Measurements from ENCODE around the gene DPH7. TPM values are rescaled to one million over a fixed set of nuclear protein-coding genes. Genes with fewer than 3 reads are reported as not detected.

DPH7 gene
- total RNA-seq, 1 experiment from 2014 or later, result 27.5 TPM

DNA sequence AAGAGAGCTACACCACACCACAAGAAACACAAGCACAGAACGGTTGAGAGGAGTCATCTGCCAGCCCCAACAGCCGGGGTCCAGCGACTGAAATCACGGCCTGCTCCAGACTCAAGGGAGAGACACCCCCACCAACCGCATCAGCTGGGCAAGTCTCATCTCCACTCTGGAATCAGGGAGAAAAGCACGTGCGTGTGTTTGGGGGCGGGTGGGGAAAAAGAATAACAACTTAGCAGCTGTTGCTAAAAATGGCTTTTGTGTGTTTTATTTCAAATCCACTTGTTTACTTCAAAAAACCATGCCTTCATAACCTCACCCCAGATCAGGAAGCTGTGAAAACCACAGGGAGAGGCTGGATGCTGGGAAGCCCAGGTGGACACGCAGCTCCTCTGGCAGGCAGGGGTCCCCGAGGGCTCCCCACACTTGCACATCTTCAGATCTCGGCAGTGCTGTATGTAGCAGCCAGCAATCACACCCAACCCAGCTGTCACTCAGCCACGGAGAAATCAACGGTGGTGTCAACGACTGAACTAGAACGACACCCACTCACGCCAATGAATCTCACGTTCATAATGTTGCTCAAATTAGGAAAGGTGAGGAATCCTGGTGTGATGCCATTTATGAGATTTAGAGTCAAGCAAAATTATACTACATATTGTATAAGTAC lies 47.5 kb downstream of the DPH7 start:
- no peak overlapping the region for H3K4me2 ChIP-seq (ENCODE audit: low read depth, low read length, poor library complexity, severe bottlenecking)
- 0 out of 2 replicates have a peak, but pooled peaks cover 7% of the 10 kb centered on the region for H4K20me1 ChIP-seq (ENCODE audit: insufficient read depth, low read depth, low read length)
- H3K4me3 ChIP-seq (ENCODE audit: low read length), result no peak overlapping the region
- H3K36me3 ChIP-seq (ENCODE audit: insufficient read depth, low read length), result no peaks in the 10 kb centered on the region
- no peaks in the 10 kb centered on the region for H3K79me2 ChIP-seq (ENCODE audit: low read length)
- H3K9ac ChIP-seq (ENCODE audit: low read length), result no peak overlapping the region
- no peak for DNase-seq
- no peak overlapping the region for H2AFZ ChIP-seq (ENCODE audit: low read length)
- no peaks in the 10 kb centered on the region for H3K9me2 ChIP-seq (replicated peaks; ENCODE audit: insufficient read depth, low read length)
- peaks cover 6% of the 10 kb centered on the region for H3K4me1 ChIP-seq (ENCODE audit: low read length)
- no peaks in the 10 kb centered on the region for H3K27me3 ChIP-seq (ENCODE audit: low read length)
- no peak overlapping the region for H3K27ac ChIP-seq (ENCODE audit: low read length)
- H3K9me3 ChIP-seq (ENCODE audit: low read length), result no peaks in the 10 kb centered on the region

DNA sequence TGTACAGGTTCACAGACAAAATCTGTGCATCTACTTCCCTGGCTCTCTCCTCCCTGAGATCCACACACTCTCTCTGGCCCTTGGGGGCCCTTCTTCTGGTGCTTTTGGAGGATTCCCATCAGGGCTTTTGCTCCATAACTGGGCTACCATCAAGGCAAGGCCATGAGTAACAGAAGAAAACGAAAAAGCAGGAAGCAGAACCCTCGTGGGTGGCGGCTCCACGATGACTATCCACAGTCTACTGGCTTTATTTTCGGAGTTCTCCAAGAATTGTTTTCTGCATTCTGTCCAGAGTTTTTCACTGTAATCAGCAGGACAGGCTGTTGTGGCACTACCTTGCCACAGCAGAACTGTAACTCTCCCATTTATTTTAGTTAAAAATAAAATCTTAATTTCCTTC lies 48.4 kb downstream of the DPH7 start:
- no peak overlapping the region for H3K27ac ChIP-seq (ENCODE audit: low read length)
- no peaks in the 10 kb centered on the region for H3K27me3 ChIP-seq (ENCODE audit: low read length)
- H2AFZ ChIP-seq (ENCODE audit: low read length), result no peak overlapping the region
- H3K4me3 ChIP-seq (ENCODE audit: low read length), result no peak overlapping the region
- H4K20me1 ChIP-seq (ENCODE audit: insufficient read depth, low read depth, low read length), result 0 out of 2 replicates have a peak, but pooled peaks cover 7% of the 10 kb centered on the region
- no peak for DNase-seq
- no peaks in the 10 kb centered on the region for H3K9me3 ChIP-seq (ENCODE audit: low read length)
- H3K4me2 ChIP-seq (ENCODE audit: low read depth, low read length, poor library complexity, severe bottlenecking), result no peak overlapping the region
- H3K36me3 ChIP-seq (ENCODE audit: insufficient read depth, low read length), result no peaks in the 10 kb centered on the region
- no peaks in the 10 kb centered on the region for H3K79me2 ChIP-seq (ENCODE audit: low read length)
- peaks cover 6% of the 10 kb centered on the region for H3K4me1 ChIP-seq (ENCODE audit: low read length)
- H3K9me2 ChIP-seq (replicated peaks; ENCODE audit: insufficient read depth, low read length), result no peaks in the 10 kb centered on the region
- no peak overlapping the region for H3K9ac ChIP-seq (ENCODE audit: low read length)

DNA sequence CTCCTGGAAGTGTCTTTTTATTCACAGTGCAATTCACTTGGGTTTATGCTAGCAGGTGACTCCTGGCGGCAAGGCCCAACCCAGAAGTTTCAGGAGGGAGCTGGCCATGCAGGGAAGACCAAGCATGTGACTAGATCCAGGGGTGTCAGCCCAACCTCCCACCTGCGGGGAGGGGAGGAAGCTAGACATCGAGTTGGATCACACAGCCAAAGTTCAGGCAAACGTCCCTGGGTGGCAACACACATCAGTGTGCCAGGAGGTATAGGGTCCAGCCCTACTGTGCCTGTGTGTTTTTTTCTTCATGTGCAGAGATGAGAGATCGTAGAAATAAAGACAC lies 53.8 kb downstream of the DPH7 start:
- H3K27me3 ChIP-seq (ENCODE audit: low read length), result no peaks in the 10 kb centered on the region
- H3K4me2 ChIP-seq (ENCODE audit: low read depth, low read length, poor library complexity, severe bottlenecking), result no peak overlapping the region
- no peak overlapping the region for H2AFZ ChIP-seq (ENCODE audit: low read length)
- no peaks in the 10 kb centered on the region for H3K9me2 ChIP-seq (replicated peaks; ENCODE audit: insufficient read depth, low read length)
- DNase-seq, result no peak
- H4K20me1 ChIP-seq (ENCODE audit: insufficient read depth, low read depth, low read length), result no peaks in the 10 kb centered on the region
- H3K9me3 ChIP-seq (ENCODE audit: low read length), result no peaks in the 10 kb centered on the region
- H3K36me3 ChIP-seq (ENCODE audit: insufficient read depth, low read length), result no peaks in the 10 kb centered on the region
- H3K9ac ChIP-seq (ENCODE audit: low read length), result no peak overlapping the region
- H3K27ac ChIP-seq (ENCODE audit: low read length), result no peak overlapping the region
- no peaks in the 10 kb centered on the region for H3K79me2 ChIP-seq (ENCODE audit: low read length)
- H3K4me3 ChIP-seq (ENCODE audit: low read length), result no peak overlapping the region
- H3K4me1 ChIP-seq (ENCODE audit: low read length), result no peaks in the 10 kb centered on the region

DNA sequence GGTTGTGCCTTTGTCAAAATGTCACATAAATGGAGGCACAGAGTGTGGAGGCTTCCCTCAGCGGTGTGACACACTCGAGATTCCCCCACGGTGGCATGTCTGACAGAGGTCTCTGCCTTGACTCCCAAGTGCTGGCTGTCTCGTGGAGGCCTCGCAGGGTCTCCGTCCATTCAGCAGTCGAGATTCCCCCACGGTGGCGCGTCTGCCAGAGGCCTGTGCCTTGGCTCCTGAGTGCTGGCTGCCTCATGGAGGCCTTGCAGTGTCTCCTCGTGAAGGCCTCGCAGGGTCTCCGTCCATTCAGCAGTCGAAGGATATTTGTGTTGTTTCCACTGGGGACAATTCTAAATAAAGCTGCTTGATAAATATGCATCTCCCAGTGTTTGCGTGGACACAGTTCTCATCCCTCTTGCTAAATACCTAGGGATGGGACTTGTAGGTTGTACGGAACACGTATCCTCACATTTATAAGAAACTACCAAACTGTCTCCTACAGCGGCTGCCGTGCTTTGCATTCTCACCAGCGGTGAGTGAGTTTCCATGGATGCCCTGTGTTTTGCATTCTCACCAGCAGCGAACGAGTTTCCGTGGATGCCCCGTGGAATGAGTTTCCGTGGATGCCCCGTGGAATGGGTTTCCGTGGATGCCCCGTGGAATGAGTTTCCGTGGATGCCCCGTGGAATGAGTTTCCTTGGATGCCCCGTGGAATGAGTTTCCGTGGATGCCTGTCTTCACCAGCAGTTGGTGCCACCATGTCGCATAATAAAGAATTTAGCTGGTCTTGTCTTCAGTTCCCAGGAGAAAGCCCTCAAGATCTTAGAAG lies 54.4 kb downstream of the DPH7 start:
- no peak overlapping the region for H3K27ac ChIP-seq (ENCODE audit: low read length)
- H3K9me2 ChIP-seq (replicated peaks; ENCODE audit: insufficient read depth, low read length), result no peaks in the 10 kb centered on the region
- no peaks in the 10 kb centered on the region for H3K27me3 ChIP-seq (ENCODE audit: low read length)
- no peaks in the 10 kb centered on the region for H3K9me3 ChIP-seq (ENCODE audit: low read length)
- H4K20me1 ChIP-seq (ENCODE audit: insufficient read depth, low read depth, low read length), result no peaks in the 10 kb centered on the region
- H3K4me2 ChIP-seq (ENCODE audit: low read depth, low read length, poor library complexity, severe bottlenecking), result no peak overlapping the region
- H3K4me3 ChIP-seq (ENCODE audit: low read length), result no peak overlapping the region
- no peaks in the 10 kb centered on the region for H3K4me1 ChIP-seq (ENCODE audit: low read length)
- H3K9ac ChIP-seq (ENCODE audit: low read length), result no peak overlapping the region
- no peaks in the 10 kb centered on the region for H3K79me2 ChIP-seq (ENCODE audit: low read length)
- DNase-seq, result no peak
- no peak overlapping the region for H2AFZ ChIP-seq (ENCODE audit: low read length)
- no peaks in the 10 kb centered on the region for H3K36me3 ChIP-seq (ENCODE audit: insufficient read depth, low read length)

DNA sequence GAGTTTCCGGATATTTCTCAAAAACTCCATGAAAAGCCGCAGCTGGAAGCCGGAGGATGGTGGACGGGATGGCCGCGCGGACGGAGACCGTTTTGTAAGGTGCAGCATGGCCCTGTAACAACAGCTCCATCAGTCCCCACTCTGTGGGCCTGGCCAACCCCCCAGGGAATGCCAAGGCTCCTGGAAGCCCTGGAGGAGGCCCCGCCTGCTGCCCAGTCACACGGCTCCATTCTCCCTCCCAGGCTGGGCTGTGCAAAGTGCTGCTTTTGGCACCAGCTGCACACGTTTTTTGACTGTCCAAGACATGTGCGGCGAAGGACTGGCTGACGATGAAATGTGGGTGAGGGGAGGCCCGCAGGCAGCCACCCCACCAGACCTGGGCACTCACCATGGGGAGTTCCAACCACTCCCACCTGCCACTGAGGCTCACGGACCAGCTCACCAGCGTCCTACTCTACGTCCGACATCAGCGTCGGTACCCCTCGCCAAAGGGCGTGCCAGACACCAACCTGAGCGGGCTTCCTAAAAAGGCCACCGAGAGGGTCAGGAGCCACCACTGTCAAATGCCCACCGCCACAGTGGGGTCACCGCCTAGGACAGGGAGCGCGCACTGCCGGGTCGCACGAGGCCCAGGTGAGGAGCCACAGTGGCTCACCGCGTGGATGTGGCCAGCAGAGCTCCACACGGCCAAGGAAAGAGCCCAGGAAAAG lies 55.8 kb downstream of the DPH7 start:
- Histone ChIP-seq H4K20me1 (ENCODE audit: insufficient read depth, low read depth, low read length) (no peaks in the 10 kb centered on the region), H3K36me3 (ENCODE audit: insufficient read depth, low read length) (no peaks in the 10 kb centered on the region), H2AFZ (ENCODE audit: low read length) (no peak overlapping the region), H3K9ac (ENCODE audit: low read length) (no peak overlapping the region), H3K27ac (ENCODE audit: low read length) (no peak overlapping the region), H3K4me3 (ENCODE audit: low read length) (no peak overlapping the region), H3K27me3 (ENCODE audit: low read length) (no peaks in the 10 kb centered on the region), H3K4me2 (ENCODE audit: low read depth, low read length, poor library complexity, severe bottlenecking) (no peak overlapping the region), H3K9me3 (ENCODE audit: low read length) (no peaks in the 10 kb centered on the region), H3K9me2 (replicated peaks; ENCODE audit: insufficient read depth, low read length) (no peaks in the 10 kb centered on the region), H3K79me2 (ENCODE audit: low read length) (no peaks in the 10 kb centered on the region), H3K4me1 (ENCODE audit: low read length) (no peaks in the 10 kb centered on the region)
- no peak for DNase-seq

DNA sequence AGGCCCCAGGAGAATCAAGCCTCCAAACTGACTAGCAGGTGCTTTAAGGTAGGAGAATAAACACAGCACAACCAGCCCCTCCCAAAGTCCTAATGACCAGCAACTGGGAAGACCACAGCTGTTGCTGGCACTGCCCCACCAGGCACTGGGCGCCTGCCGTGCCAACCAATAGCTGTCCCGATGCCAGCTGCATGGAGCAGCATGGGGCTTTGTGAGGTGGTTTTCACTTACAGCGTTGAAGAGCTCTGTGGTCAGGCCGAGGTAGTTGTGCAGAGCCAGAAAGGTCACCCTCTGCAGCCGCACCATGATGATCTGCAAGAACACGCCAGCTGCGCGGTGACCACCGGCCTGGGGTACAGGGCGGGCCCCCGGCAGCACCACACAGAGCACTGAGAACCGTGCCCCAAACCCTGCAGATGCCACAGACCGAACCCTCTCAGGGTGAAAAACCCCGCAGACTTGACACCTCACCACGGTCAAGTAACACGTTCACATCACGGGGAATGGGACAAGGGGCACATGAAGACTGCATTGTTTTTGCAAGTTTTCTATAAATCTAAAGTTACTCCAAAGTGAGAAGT lies 57.2 kb downstream of the DPH7 start:
- no peak overlapping the region for H2AFZ ChIP-seq (ENCODE audit: low read length)
- H3K4me1 ChIP-seq (ENCODE audit: low read length), result no peaks in the 10 kb centered on the region

DNA sequence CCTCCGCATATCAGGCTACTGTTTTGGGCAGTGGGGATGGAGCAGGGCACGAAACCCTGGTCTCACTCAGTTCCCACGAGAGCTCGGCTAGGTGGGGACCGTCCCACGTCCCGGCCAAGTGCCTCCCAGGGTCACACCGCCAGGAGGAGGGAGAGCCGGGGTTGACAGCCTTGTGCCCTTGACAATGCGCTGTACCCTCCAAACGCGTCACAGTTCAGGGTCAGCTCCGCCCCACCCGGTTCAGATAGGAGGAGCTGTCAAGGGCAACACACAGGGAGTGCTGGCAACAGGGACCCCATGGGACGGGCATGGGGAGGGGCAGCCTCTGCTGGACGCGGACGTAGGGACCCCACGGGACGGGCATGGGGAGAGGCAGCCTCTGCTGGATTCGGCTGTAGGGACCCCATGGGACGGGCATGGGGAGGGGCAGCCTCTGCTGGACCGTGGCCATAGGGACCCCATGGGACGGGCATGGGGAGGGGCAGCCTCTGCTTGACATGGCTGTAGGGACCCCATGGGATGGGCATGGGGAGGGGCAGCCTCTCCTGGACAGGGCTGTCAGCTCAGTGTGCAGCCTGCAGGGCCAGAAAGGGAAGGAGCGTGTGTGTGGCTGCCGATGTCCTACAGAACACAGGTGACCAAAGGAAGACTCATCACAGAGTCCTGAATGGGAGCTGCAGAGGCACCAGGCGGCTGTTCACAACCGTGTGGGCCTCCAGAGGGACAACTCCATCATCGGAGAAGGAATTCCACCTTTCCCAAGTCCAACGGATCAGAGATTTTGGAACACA lies 57.9 kb downstream of the DPH7 start:
- Histone ChIP-seq H3K9me2 (replicated peaks; ENCODE audit: insufficient read depth, low read length) (no peaks in the 10 kb centered on the region), H3K4me2 (ENCODE audit: low read depth, low read length, poor library complexity, severe bottlenecking) (no peak overlapping the region), H3K9ac (ENCODE audit: low read length) (no peak overlapping the region), H3K36me3 (ENCODE audit: insufficient read depth, low read length) (no peaks in the 10 kb centered on the region), H2AFZ (ENCODE audit: low read length) (no peak overlapping the region), H3K4me3 (ENCODE audit: low read length) (no peak overlapping the region), H3K27ac (ENCODE audit: low read length) (no peak overlapping the region), H3K9me3 (ENCODE audit: low read length) (no peaks in the 10 kb centered on the region), H3K4me1 (ENCODE audit: low read length) (no peaks in the 10 kb centered on the region), H4K20me1 (ENCODE audit: insufficient read depth, low read depth, low read length) (no peaks in the 10 kb centered on the region), H3K27me3 (ENCODE audit: low read length) (no peaks in the 10 kb centered on the region), H3K79me2 (ENCODE audit: low read length) (no peaks in the 10 kb centered on the region)
- no peak for DNase-seq

More for the DNA sequence above, 57.2 kb downstream of the DPH7 start:
- no peak overlapping the region for H3K4me3 ChIP-seq (ENCODE audit: low read length)
- H3K27me3 ChIP-seq (ENCODE audit: low read length), result no peaks in the 10 kb centered on the region
- no peaks in the 10 kb centered on the region for H3K9me3 ChIP-seq (ENCODE audit: low read length)
- H4K20me1 ChIP-seq (ENCODE audit: insufficient read depth, low read depth, low read length), result no peaks in the 10 kb centered on the region
- no peak overlapping the region for H3K4me2 ChIP-seq (ENCODE audit: low read depth, low read length, poor library complexity, severe bottlenecking)
- H3K36me3 ChIP-seq (ENCODE audit: insufficient read depth, low read length), result no peaks in the 10 kb centered on the region
- H3K27ac ChIP-seq (ENCODE audit: low read length), result no peak overlapping the region
- no peak for DNase-seq
- H3K79me2 ChIP-seq (ENCODE audit: low read length), result no peaks in the 10 kb centered on the region
- no peaks in the 10 kb centered on the region for H3K9me2 ChIP-seq (replicated peaks; ENCODE audit: insufficient read depth, low read length)
- no peak overlapping the region for H3K9ac ChIP-seq (ENCODE audit: low read length)

All from Karpas-422 (cell line).